Measurements from ENCODE around the gene ARMC9.

ARMC9 gene

GRCh38 chr2:231185050-231185725, 13.2 kb upstream of the ARMC9 start:
- TF ChIP-seq CTCF (IDR thresholded peaks at IDR 0.05; ENCODE audit: insufficient read depth, low read length, poor library complexity, severe bottlenecking), result no peak
- no peak for DNase-seq (ENCODE audit: extremely low read depth, insufficient read length)
- Histone ChIP-seq H3K36me3 (ENCODE audit: control insufficient read depth, insufficient read depth, low read length) (no peaks in the 10 kb centered on the region), H3K4me3 (replicated peaks; ENCODE audit: low read depth, low read length) (no peak overlapping the region), H3K27me3 (replicated peaks; ENCODE audit: control insufficient read depth, insufficient read depth, low read length) (no peaks in the 10 kb centered on the region)

GRCh38 chr2:231185886-231186285, 12.5 kb upstream of the ARMC9 start:
- no peak for DNase-seq (ENCODE audit: extremely low read depth, insufficient read length)
- Histone ChIP-seq H3K27me3 (replicated peaks; ENCODE audit: control insufficient read depth, insufficient read depth, low read length) (no peaks in the 10 kb centered on the region), H3K4me3 (replicated peaks; ENCODE audit: low read depth, low read length) (no peak overlapping the region), H3K36me3 (ENCODE audit: control insufficient read depth, insufficient read depth, low read length) (no peaks in the 10 kb centered on the region)
- no peak for TF ChIP-seq CTCF (IDR thresholded peaks at IDR 0.05; ENCODE audit: insufficient read depth, low read length, poor library complexity, severe bottlenecking)

- Histone ChIP-seq H3K27me3 (replicated peaks; ENCODE audit: control insufficient read depth, insufficient read depth, low read length) (no peaks in the 10 kb centered on the region), H3K36me3 (ENCODE audit: control insufficient read depth, insufficient read depth, low read length) (no peaks in the 10 kb centered on the region), H3K4me3 (replicated peaks; ENCODE audit: low read depth, low read length) (no peak overlapping the region)
- DNase-seq (ENCODE audit: extremely low read depth, insufficient read length), result no peak
- TF ChIP-seq CTCF (IDR thresholded peaks at IDR 0.05; ENCODE audit: insufficient read depth, low read length, poor library complexity, severe bottlenecking), result no peak
These were observed 12.1 kb upstream of the ARMC9 start for GRCh38 chr2:231186325-231186724.

GRCh38 chr2:231187736-231188505, 10.5 kb upstream of the ARMC9 start:
- H3K36me3 ChIP-seq (ENCODE audit: control insufficient read depth, insufficient read depth, low read length), result no peaks in the 10 kb centered on the region
- no peaks in the 10 kb centered on the region for H3K27me3 ChIP-seq (replicated peaks; ENCODE audit: control insufficient read depth, insufficient read depth, low read length)
- no peak overlapping the region for H3K4me3 ChIP-seq (replicated peaks; ENCODE audit: low read depth, low read length)
- TF ChIP-seq CTCF (IDR thresholded peaks at IDR 0.05; ENCODE audit: insufficient read depth, low read length, poor library complexity, severe bottlenecking), result no peak
- DNase-seq (ENCODE audit: extremely low read depth, insufficient read length), result no peak

GRCh38 chr2:231188506-231189170, 9.8 kb upstream of the ARMC9 start:
- H3K27me3 ChIP-seq (replicated peaks; ENCODE audit: control insufficient read depth, insufficient read depth, low read length), result no peaks in the 10 kb centered on the region
- no peak for TF ChIP-seq CTCF (IDR thresholded peaks at IDR 0.05; ENCODE audit: insufficient read depth, low read length, poor library complexity, severe bottlenecking)
- no peaks in the 10 kb centered on the region for H3K36me3 ChIP-seq (ENCODE audit: control insufficient read depth, insufficient read depth, low read length)
- no peak overlapping the region for H3K4me3 ChIP-seq (replicated peaks; ENCODE audit: low read depth, low read length)
- no peak for DNase-seq (ENCODE audit: extremely low read depth, insufficient read length)

Data from GM06990 (cell line).